BE2C (cell line): Measurements from ENCODE around the gene PLOD3.
"Not testable (repeated sequence)": the region's sequence is repeated elsewhere in the genome, so short reads cannot be mapped to it uniquely, and the experiment has no call there.

Experiments
- DNase-seq: peaks from one replicate; pipeline ENCODE4 v3.0.0-alpha.2; 2020
- H3K27me3 ChIP-seq: fragments of 250-450 bp; sonication (Bioruptor Pico); 2 replicates; pipeline ENCODE4 v1.5.1; 2020; ENCODE audit warnings: mild to moderate bottlenecking
- H3K36me3 ChIP-seq: fragments of 250-450 bp; sonication (Bioruptor Pico); 2 replicates; pipeline ENCODE4 v1.5.1; 2020; ENCODE audit warnings: mild to moderate bottlenecking
- H3K4me1 ChIP-seq: fragments of 250-450 bp; sonication (Bioruptor Pico); 2 replicates; pipeline ENCODE4 v1.5.1; 2020
- H3K4me3 ChIP-seq: 2 replicates; pipeline ENCODE4 v1.5.1; 2011; ENCODE audit warnings: low read depth, low read length
- H3K9me3 ChIP-seq: fragments of 250-450 bp; sonication (Bioruptor Pico); 2 replicates; pipeline ENCODE4 v1.5.1; 2020
- CTCF ChIP-seq: IDR thresholded peaks from 2 replicates; pipeline ENCODE4 v1.5.1; 2012; ENCODE audit warnings: mild to moderate bottlenecking, low read depth, low read length

PLOD3 gene

GRCh38 chr7:101206665-101207042 lies 10.7 kb downstream of the PLOD3 start:
- H3K4me3 ChIP-seq: no peak overlapping the region
- H3K4me1 ChIP-seq: no peaks in the 10 kb centered on the region
- no peaks in the 10 kb centered on the region for H3K27me3 ChIP-seq
- TF ChIP-seq CTCF: no peak
- peaks cover 15% of the 10 kb centered on the region for H3K36me3 ChIP-seq
- no peaks in the 10 kb centered on the region for H3K9me3 ChIP-seq
- DNase-seq: no peak

- Histone ChIP-seq H3K4me3 (no peak overlapping the region), H3K27me3 (no peaks in the 10 kb centered on the region), H3K4me1 (no peaks in the 10 kb centered on the region), H3K36me3 (peaks cover 10% of the 10 kb centered on the region), H3K9me3 (no peaks in the 10 kb centered on the region)
- no peak for DNase-seq
- no peak for TF ChIP-seq CTCF
These were observed 11.3 kb downstream of the PLOD3 start for GRCh38 chr7:101205901-101206664.

GRCh38 chr7:101203740-101204738 lies 13.3 kb downstream of the PLOD3 start:
- not testable (repeated sequence) for H3K4me3 ChIP-seq, H3K36me3 ChIP-seq, H3K9me3 ChIP-seq, H3K4me1 ChIP-seq, DNase-seq, H3K27me3 ChIP-seq

- no peak for DNase-seq
- no peak for TF ChIP-seq CTCF
- H3K4me3 ChIP-seq: no peak overlapping the region
- H3K9me3 ChIP-seq: no peaks in the 10 kb centered on the region
- H3K4me1 ChIP-seq: no peaks in the 10 kb centered on the region
- peaks cover 5% of the 10 kb centered on the region; the same call in 1 of the 2 replicates for H3K36me3 ChIP-seq
- no peaks in the 10 kb centered on the region for H3K27me3 ChIP-seq
These were observed 14.8 kb downstream of the PLOD3 start for GRCh38 chr7:101202603-101202918.

GRCh38 chr7:101201695-101202602 lies 15.4 kb downstream of the PLOD3 start:
- no peak overlapping the region for H3K4me3 ChIP-seq
- no peaks in the 10 kb centered on the region for H3K9me3 ChIP-seq
- no peaks in the 10 kb centered on the region for H3K27me3 ChIP-seq
- DNase-seq: no peak
- H3K4me1 ChIP-seq: no peaks in the 10 kb centered on the region
- TF ChIP-seq CTCF: no peak
- H3K36me3 ChIP-seq: peaks cover 5% of the 10 kb centered on the region; the same call in 1 of the 2 replicates
